ENCODE data around the gene NR6A1. TPM values are rescaled to one million over a fixed set of nuclear protein-coding genes. Genes with fewer than 3 reads are reported as not detected.

Gene NR6A1
- total RNA-seq, 1 experiment from 2014 or later, result 99.3 TPM

DNA sequence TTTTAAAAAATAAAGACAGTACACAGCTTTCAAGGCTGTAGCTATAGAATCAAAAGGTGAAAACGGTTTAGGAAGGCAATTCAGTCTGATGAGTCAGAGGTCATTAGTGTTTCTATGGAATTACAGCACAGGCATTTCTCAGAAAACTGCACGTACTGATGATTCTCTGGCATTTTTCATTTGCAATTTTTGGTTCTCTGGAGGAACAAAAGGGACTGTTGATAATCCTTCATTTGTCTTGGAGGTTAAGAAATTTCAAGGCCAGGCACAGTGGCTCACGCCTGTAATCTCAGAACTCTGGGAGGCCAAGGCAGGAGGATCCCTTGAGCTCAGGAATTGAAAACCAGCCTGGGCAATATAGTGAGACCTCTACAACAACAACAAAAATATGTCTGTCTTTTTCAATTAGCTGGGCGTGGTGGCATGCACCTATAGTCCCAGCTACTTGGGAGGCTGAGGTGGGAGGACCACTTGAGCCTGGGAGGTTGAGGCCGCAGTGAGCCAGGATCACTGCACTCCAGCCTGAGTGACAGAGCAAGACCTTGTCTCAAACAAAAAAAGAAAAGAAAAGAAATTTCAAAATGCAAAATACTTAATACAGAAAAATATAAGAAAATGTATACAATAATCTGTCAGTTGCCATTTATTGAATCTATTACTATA is 27.3 kb downstream of the NR6A1 start:
- Mint-ChIP-seq H3K9me3 (no peaks in the 10 kb centered on the region), H3K27ac (peak overlapping the region in 1 of 3 experiments; percentile 3; a peak in 2 of 7 replicates), H3K36me3 (ENCODE audit: insufficient read depth in 1 of 3, low read depth in 3 of 3) (peaks cover 0 to 8% (median 5%) of the 10 kb centered on the region in 3 experiments; a peak in 4 of 7 replicates), H3K4me3 (no peak overlapping the region), H3K4me1 (peaks cover 23 to 25% of the 10 kb centered on the region in 2 experiments), H3K27me3 (ENCODE audit: low read depth) (no peaks in the 10 kb centered on the region)
- Histone ChIP-seq H3K79me2 (ENCODE audit: insufficient read depth, low read length) (peaks cover 15% of the 10 kb centered on the region; the same call in 1 of the 2 replicates), H4K20me1 (ENCODE audit: control insufficient read depth, insufficient read depth, insufficient read length) (no peaks in the 10 kb centered on the region), H2AK5ac (ENCODE audit: insufficient read length, low read length) (no peak overlapping the region), H3K4me2 (ENCODE audit: insufficient read depth, insufficient read length, low read length) (no peak overlapping the region), H4K5ac (ENCODE audit: insufficient read length, low read depth, low read length) (no peak overlapping the region), H2BK5ac (ENCODE audit: insufficient read length, low read length) (no peak overlapping the region), H3K27ac (ENCODE audit: insufficient read length, low read depth, low read length) (no peak overlapping the region), H2BK120ac (ENCODE audit: low read depth, low read length, poor library complexity, severe bottlenecking) (no peak overlapping the region), H4K91ac (ENCODE audit: insufficient read length, low read depth, low read length) (no peak overlapping the region), H3T11ph (ENCODE audit: low read length) (no peak overlapping the region), H3K14ac (ENCODE audit: insufficient read depth, low read length) (no peak overlapping the region), H2BK20ac (ENCODE audit: low read depth, low read length, poor library complexity, severe bottlenecking) (no peak overlapping the region), H3K23me2 (ENCODE audit: insufficient read length, low read depth, low read length, poor library complexity, severe bottlenecking) (no peaks in the 10 kb centered on the region), H3K4me1 (ENCODE audit: insufficient read depth, low read length) (peaks cover 4% of the 10 kb centered on the region; the same call in 1 of the 2 replicates), H2AFZ (ENCODE audit: low read length) (no peak overlapping the region), H3K27me3 (ENCODE audit: insufficient read depth, low read length) (no peaks in the 10 kb centered on the region), H3K23ac (ENCODE audit: insufficient read length, low read depth, low read length) (no peak overlapping the region), H3K79me1 (ENCODE audit: insufficient read depth, low read depth, low read length, poor library complexity, severe bottlenecking) (peaks cover 3% of the 10 kb centered on the region), H3K18ac (ENCODE audit: insufficient read length, low read depth, low read length) (no peak overlapping the region), H3K56ac (ENCODE audit: insufficient read length, low read depth, low read length) (no peak overlapping the region), H3K4ac (ENCODE audit: low read depth, low read length) (no peak overlapping the region), H2BK12ac (ENCODE audit: insufficient read length, low read depth, low read length) (no peak overlapping the region), H3K9me3 (ENCODE audit: control insufficient read depth, low read depth, low read length) (no peaks in the 10 kb centered on the region), H3K9ac (ENCODE audit: extremely low read depth, insufficient read length, low read length) (no peak overlapping the region), H2BK15ac (ENCODE audit: low read depth, low read length) (no peak overlapping the region), H4K8ac (replicated peaks; ENCODE audit: insufficient read length, low read depth, low read length) (no peak overlapping the region)
- DNase-seq, result no peak
- WGBS (ENCODE audit: extremely low coverage, insufficient read length, low lambda C conversion rate), result no CpG with 5 or more reads among the region's 5 CpGs
- TF ChIP-seq CTCF (conservative IDR thresholded peaks at IDR 0.05), result no peak

All from H9 (cell line).